Measurements from ENCODE around the gene SORCS2.

- TF ChIP-seq CTCF (IDR thresholded peaks at IDR 0.05), result no peak
- TF ChIP-seq EZH2phosphoT487 (IDR thresholded peaks at IDR 0.05), result no peak
- TF ChIP-seq EZH2 (IDR thresholded peaks at IDR 0.05), result no peak
These were observed 201.6 kb downstream of the SORCS2 start for GRCh38 chr4:7393601-7394575.

All from neural progenitor cell (in vitro differentiated cells).